ENCODE data around the gene JUND. TPM values are rescaled to one million over a fixed set of nuclear protein-coding genes. Genes with fewer than 3 reads are reported as not detected.

The JUND gene
- total and polyA plus RNA-seq, 2 experiments from 2014 or later = 40.0 to 181 TPM

GRCh38 chr19:18319591-18320135, 38.2 kb upstream of the JUND start:
- no peak for ATAC-seq

GRCh38 chr19:18317961-18318800, 36.8 kb upstream of the JUND start:
- Histone ChIP-seq H4K20me1 (replicated peaks; ENCODE audit: insufficient read depth) (peaks cover 22% of the 10 kb centered on the region), H3K27me3 (ENCODE audit: insufficient read depth) (no peaks in the 10 kb centered on the region), H3K36me3 (ENCODE audit: insufficient read depth) (peaks cover 6% of the 10 kb centered on the region; the same call in 1 of the 2 replicates), H3K4me1 (ENCODE audit: insufficient read depth) (peaks cover 9% of the 10 kb centered on the region), H3F3A (replicated peaks; ENCODE audit: low read depth) (peaks cover 25% of the 10 kb centered on the region; the same call in 1 of the 2 replicates), H2AFZ (no peak overlapping the region), H3K9me2 (ENCODE audit: insufficient read depth) (no peaks in the 10 kb centered on the region), H3K27ac (ENCODE audit: low read depth) (peak overlapping the region; percentile 63; the same call in 1 of the 2 replicates), H3K79me2 (replicated peaks; ENCODE audit: insufficient read depth) (peaks cover 60% of the 10 kb centered on the region), H3K4me3 (no peak overlapping the region), H3K4me2 (no peak overlapping the region)
- Mint-ChIP-seq H3K36me3 (ENCODE audit: low read depth) (peaks cover 56% of the 10 kb centered on the region), H3K4me3 (peak overlapping the region; percentile 27; the same call in 1 of the 3 replicates), H3K4me1 (peaks cover 22% of the 10 kb centered on the region), H3K27me3 (ENCODE audit: insufficient read depth, low read depth, poor library complexity) (peaks cover 15% of the 10 kb centered on the region), H3K9me3 (no peaks in the 10 kb centered on the region), H3K27ac (peak overlapping the region; percentile 36; the same call in 1 of the 2 replicates)
- ATAC-seq (no peak), DNase-seq (ENCODE audit: low spot score) (no peak)
- no peak for TF ChIP-seq JUNB (IDR thresholded peaks at IDR 0.05; ENCODE audit: unreplicated experiment)
- no peak for TF ChIP-seq EZH2 (IDR thresholded peaks at IDR 0.05; ENCODE audit: low read depth, unreplicated experiment)

More at GRCh38 chr19:18319591-18320135, 38.2 kb upstream of the JUND start:
- Mint-ChIP-seq H3K36me3 (ENCODE audit: low read depth) (peaks cover 43% of the 10 kb centered on the region), H3K4me1 (peaks cover 32% of the 10 kb centered on the region), H3K27me3 (ENCODE audit: insufficient read depth, low read depth, poor library complexity) (peaks cover 23% of the 10 kb centered on the region), H3K27ac (peak overlapping the region; percentile 70; the same call in 1 of the 2 replicates), H3K4me3 (no peak overlapping the region), H3K9me3 (no peaks in the 10 kb centered on the region)
- Histone ChIP-seq H3K27me3 (ENCODE audit: insufficient read depth) (no peaks in the 10 kb centered on the region), H4K20me1 (replicated peaks; ENCODE audit: insufficient read depth) (peaks cover 17% of the 10 kb centered on the region), H3K79me2 (replicated peaks; ENCODE audit: insufficient read depth) (peaks cover 60% of the 10 kb centered on the region), H3K27ac (ENCODE audit: low read depth) (0 out of 2 replicates have a peak overlapping the region, but pooled peaks have one; percentile 63), H3K4me3 (no peak overlapping the region), H3F3A (replicated peaks; ENCODE audit: low read depth) (peaks cover 38% of the 10 kb centered on the region; the same call in 1 of the 2 replicates), H3K9me2 (ENCODE audit: insufficient read depth) (no peaks in the 10 kb centered on the region), H3K36me3 (ENCODE audit: insufficient read depth) (no peaks in the 10 kb centered on the region; the same call in 1 of the 2 replicates), H3K4me1 (ENCODE audit: insufficient read depth) (peaks cover 14% of the 10 kb centered on the region), H2AFZ (no peak overlapping the region), H3K4me2 (no peak overlapping the region)
- no peak for DNase-seq (ENCODE audit: low spot score)
- no peak for TF ChIP-seq NANOG (IDR thresholded peaks at IDR 0.05; ENCODE audit: borderline replicate concordance)
- TF ChIP-seq POLR2AphosphoS5 (IDR thresholded peaks at IDR 0.05; ENCODE audit: low read depth) = 0 out of 2 replicates have a peak, but pooled peaks have one; percentile 10

GRCh38 chr19:18313398-18313797, 32.0 kb upstream of the JUND start:
- peaks cover 50% of the 10 kb centered on the region for H3K36me3 Mint-ChIP-seq (ENCODE audit: low read depth)
- H4K20me1 ChIP-seq (replicated peaks; ENCODE audit: insufficient read depth) = peaks cover 12% of the 10 kb centered on the region
- no peak for TF ChIP-seq CREB1 (CRISPR knock-in tag; IDR thresholded peaks at IDR 0.05; ENCODE audit: low read depth)
- no peak for TF ChIP-seq NANOG (IDR thresholded peaks at IDR 0.05; ENCODE audit: borderline replicate concordance)
- TF ChIP-seq ZNF331 (CRISPR knock-in tag; IDR thresholded peaks at IDR 0.05; ENCODE audit: low read depth) = no peak
- TF ChIP-seq STAT1 (IDR thresholded peaks at IDR 0.05; ENCODE audit: unreplicated experiment) = no peak
- no peak for TF ChIP-seq EZH2phosphoT487 (IDR thresholded peaks at IDR 0.05; ENCODE audit: unreplicated experiment)
- TF ChIP-seq EZH2 (IDR thresholded peaks at IDR 0.05; ENCODE audit: low read depth, unreplicated experiment) = no peak
- TF ChIP-seq, protein P1, sequence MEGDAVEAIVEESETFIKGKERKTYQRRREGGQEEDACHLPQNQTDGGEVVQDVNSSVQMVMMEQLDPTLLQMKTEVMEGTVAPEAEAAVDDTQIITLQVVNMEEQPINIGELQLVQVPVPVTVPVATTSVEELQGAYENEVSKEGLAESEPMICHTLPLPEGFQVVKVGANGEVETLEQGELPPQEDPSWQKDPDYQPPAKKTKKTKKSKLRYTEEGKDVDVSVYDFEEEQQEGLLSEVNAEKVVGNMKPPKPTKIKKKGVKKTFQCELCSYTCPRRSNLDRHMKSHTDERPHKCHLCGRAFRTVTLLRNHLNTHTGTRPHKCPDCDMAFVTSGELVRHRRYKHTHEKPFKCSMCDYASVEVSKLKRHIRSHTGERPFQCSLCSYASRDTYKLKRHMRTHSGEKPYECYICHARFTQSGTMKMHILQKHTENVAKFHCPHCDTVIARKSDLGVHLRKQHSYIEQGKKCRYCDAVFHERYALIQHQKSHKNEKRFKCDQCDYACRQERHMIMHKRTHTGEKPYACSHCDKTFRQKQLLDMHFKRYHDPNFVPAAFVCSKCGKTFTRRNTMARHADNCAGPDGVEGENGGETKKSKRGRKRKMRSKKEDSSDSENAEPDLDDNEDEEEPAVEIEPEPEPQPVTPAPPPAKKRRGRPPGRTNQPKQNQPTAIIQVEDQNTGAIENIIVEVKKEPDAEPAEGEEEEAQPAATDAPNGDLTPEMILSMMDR (conservative IDR thresholded peaks at IDR 0.05; ENCODE audit: low read depth in 2 of 2) = no peak

More at GRCh38 chr19:18313398-18313797, 32.0 kb upstream of the JUND start:
- no peaks in the 10 kb centered on the region for H3K9me3 Mint-ChIP-seq
- ATAC-seq (no peak), DNase-seq (ENCODE audit: low spot score) (no peak)
- no peaks in the 10 kb centered on the region for H3K9me2 ChIP-seq (ENCODE audit: insufficient read depth)
- no peak overlapping the region for H3K4me3 ChIP-seq
- peaks cover 10% of the 10 kb centered on the region for H3K27me3 Mint-ChIP-seq (ENCODE audit: insufficient read depth, low read depth, poor library complexity)
- no peaks in the 10 kb centered on the region; the same call in 1 of the 2 replicates for H3K4me1 ChIP-seq (ENCODE audit: insufficient read depth)
- no peak overlapping the region for H3K4me3 Mint-ChIP-seq
- H3K79me2 ChIP-seq (replicated peaks; ENCODE audit: insufficient read depth) = peaks cover 26% of the 10 kb centered on the region
- no peak overlapping the region for H3K27ac ChIP-seq (ENCODE audit: low read depth)
- H3K27me3 ChIP-seq (ENCODE audit: insufficient read depth) = no peaks in the 10 kb centered on the region
- no peak overlapping the region for H3K4me2 ChIP-seq
- no peak overlapping the region for H2AFZ ChIP-seq
- no peak overlapping the region for H3K27ac Mint-ChIP-seq
- peaks cover 17% of the 10 kb centered on the region; the same call in 1 of the 2 replicates for H3K36me3 ChIP-seq (ENCODE audit: insufficient read depth)
- 0 out of 2 replicates have a peak, but pooled peaks cover 6% of the 10 kb centered on the region for H3F3A ChIP-seq (replicated peaks; ENCODE audit: low read depth)
- H3K4me1 Mint-ChIP-seq = peaks cover 3% of the 10 kb centered on the region; the same call in 1 of the 3 replicates
